SJCRH30 (cell line): ENCODE measurements around the gene CHST11. TPM values are rescaled to one million over a fixed set of nuclear protein-coding genes. Genes with fewer than 3 reads are reported as not detected.

ENCODE experiments used
- DNase-seq, 2 experiments: peaks; one replicate each; pipeline ENCODE4 v3.0.0-alpha.2; 2015 to 2020
- H3K27ac ChIP-seq: fragments of 250-450 bp; sonication (Bioruptor Pico); 2 replicates; pipeline ENCODE4 v1.5.1; 2020; ENCODE audit warnings: mild to moderate bottlenecking, moderate library complexity
- H3K27me3 ChIP-seq: fragments of 250-450 bp; sonication (Bioruptor Pico); 2 replicates; pipeline ENCODE4 v1.5.1; 2020; ENCODE audit warnings: mild to moderate bottlenecking, moderate library complexity
- H3K36me3 ChIP-seq: fragments of 250-450 bp; sonication (Bioruptor Pico); 2 replicates; pipeline ENCODE4 v1.5.1; 2020; ENCODE audit warnings: mild to moderate bottlenecking, moderate library complexity
- H3K4me1 ChIP-seq: fragments of 250-450 bp; sonication (Bioruptor Pico); 2 replicates; pipeline ENCODE4 v1.5.1; 2020; ENCODE audit warnings: mild to moderate bottlenecking, moderate library complexity
- H3K4me3 ChIP-seq: fragments of 250-450 bp; sonication (Bioruptor Pico); 2 replicates; pipeline ENCODE4 v1.5.1; 2020; ENCODE audit warnings: mild to moderate bottlenecking, moderate library complexity
- H3K9me3 ChIP-seq: fragments of 250-450 bp; sonication (Bioruptor Pico); replicated peaks from 2 replicates; pipeline ENCODE4 v1.5.1; 2020; ENCODE audit warnings: mild to moderate bottlenecking, moderate library complexity
- total RNA-seq: library from RNA; depleted of rRNA; stranded (reverse); fragments of >200 nt; shearing (Covaris generic); gene quantifications from 2 replicates; pipeline ENCODE4 v1.2.3, GENCODE V29; 2014

Gene CHST11
- total RNA-seq, 1 experiment from 2014 or later: 37.0 TPM

DNA sequence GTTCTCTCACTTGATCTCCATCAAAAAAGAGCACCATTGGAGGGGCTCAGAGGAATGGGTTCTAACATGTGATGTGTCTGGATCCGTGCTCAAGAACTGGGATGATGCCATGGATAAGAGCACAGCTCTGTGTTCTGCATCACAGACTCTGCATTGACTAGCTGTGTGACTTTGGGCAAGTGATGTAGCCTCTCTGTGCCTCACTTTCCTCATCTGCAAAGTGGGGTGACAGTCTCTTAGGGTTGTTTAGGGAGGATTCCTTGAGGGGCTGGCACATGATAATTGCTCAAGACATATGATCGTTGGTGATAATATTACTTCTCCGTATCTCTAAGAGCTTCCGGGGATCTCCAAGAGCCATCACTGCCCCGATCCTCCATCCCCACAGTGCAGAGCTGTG lies 202.3 kb downstream of the CHST11 start:
- H3K4me3 ChIP-seq: no peak overlapping the region
- no peak for DNase-seq
- no peak overlapping the region for H3K27ac ChIP-seq
- H3K9me3 ChIP-seq: no peaks in the 10 kb centered on the region
- no peaks in the 10 kb centered on the region for H3K27me3 ChIP-seq
- peaks cover 24% of the 10 kb centered on the region for H3K4me1 ChIP-seq
- peaks cover 4% of the 10 kb centered on the region; the same call in 1 of the 2 replicates for H3K36me3 ChIP-seq

DNA sequence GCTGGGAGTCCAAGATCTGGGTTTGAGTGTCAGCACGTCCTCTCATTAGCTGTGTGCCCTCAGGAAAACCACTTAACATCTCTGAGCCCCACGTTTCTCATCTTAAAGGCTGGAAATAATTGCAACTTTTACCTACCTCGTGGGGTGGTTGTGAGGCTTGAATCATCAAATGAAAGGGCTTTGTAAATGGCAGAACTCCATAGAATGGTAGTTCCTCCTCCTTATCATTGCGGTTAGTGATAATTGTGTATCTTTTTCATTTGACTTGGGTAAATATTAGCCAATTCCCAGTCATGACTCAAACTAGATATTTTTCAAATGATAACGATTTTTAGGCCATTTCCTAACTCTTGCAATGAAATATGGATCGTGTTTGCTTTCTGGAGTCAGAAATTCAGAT lies 205.5 kb downstream of the CHST11 start:
- no peaks in the 10 kb centered on the region for H3K9me3 ChIP-seq
- H3K27ac ChIP-seq: peak overlapping the region; percentile 2; the same call in 1 of the 2 replicates
- peaks cover 27% of the 10 kb centered on the region for H3K4me1 ChIP-seq
- H3K36me3 ChIP-seq: peaks cover 4% of the 10 kb centered on the region; the same call in 1 of the 2 replicates
- DNase-seq: no peak
- no peaks in the 10 kb centered on the region for H3K27me3 ChIP-seq
- H3K4me3 ChIP-seq: no peak overlapping the region

DNA sequence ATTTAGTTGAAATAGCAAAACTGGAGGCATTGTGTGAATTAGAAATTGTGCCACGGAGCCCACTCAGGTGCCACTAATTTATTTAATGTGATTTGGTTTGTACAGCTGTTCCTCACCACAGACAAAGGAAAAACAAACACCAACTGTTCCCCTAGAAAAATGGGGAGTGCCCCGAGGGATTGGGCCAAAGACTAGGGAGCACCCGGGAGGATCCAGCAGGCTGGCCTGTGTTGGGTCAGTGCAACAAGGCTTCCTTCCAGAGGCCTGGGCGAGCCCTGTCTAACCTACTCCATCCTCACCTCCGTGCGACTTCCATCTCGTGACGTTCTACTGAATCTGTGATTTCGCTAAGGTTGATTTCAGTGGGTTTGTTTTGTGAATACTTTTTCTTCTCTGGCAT lies 206.2 kb downstream of the CHST11 start:
- H3K36me3 ChIP-seq: peaks cover 4% of the 10 kb centered on the region; the same call in 1 of the 2 replicates
- H3K9me3 ChIP-seq: no peaks in the 10 kb centered on the region
- no peak overlapping the region for H3K4me3 ChIP-seq
- H3K4me1 ChIP-seq: peaks cover 34% of the 10 kb centered on the region
- H3K27me3 ChIP-seq: no peaks in the 10 kb centered on the region
- peak; percentile 61 to 75 for DNase-seq
- H3K27ac ChIP-seq: peak overlapping the region; percentile 2; the same call in 1 of the 2 replicates

- H3K4me3 ChIP-seq: no peak overlapping the region
- H3K36me3 ChIP-seq: peaks cover 4% of the 10 kb centered on the region; the same call in 1 of the 2 replicates
- no peak for DNase-seq
- H3K27me3 ChIP-seq: no peaks in the 10 kb centered on the region
- H3K4me1 ChIP-seq: peaks cover 46% of the 10 kb centered on the region
- no peak overlapping the region for H3K27ac ChIP-seq
- H3K9me3 ChIP-seq: no peaks in the 10 kb centered on the region
Observed at GRCh38 chr12:104664351-104664750, 207.6 kb downstream of the CHST11 start.

GRCh38 chr12:104665296-104665695 lies 208.5 kb downstream of the CHST11 start:
- no peak overlapping the region for H3K27ac ChIP-seq
- H3K9me3 ChIP-seq: no peaks in the 10 kb centered on the region
- H3K27me3 ChIP-seq: no peaks in the 10 kb centered on the region
- peaks cover 4% of the 10 kb centered on the region; the same call in 1 of the 2 replicates for H3K36me3 ChIP-seq
- H3K4me1 ChIP-seq: peaks cover 55% of the 10 kb centered on the region
- no peak overlapping the region for H3K4me3 ChIP-seq
- DNase-seq: no peak

- DNase-seq: no peak
- no peaks in the 10 kb centered on the region for H3K27me3 ChIP-seq
- H3K4me3 ChIP-seq: no peak overlapping the region
- H3K9me3 ChIP-seq: no peaks in the 10 kb centered on the region
- peaks cover 69% of the 10 kb centered on the region for H3K4me1 ChIP-seq
- no peak overlapping the region for H3K27ac ChIP-seq
- peaks cover 4% of the 10 kb centered on the region; the same call in 1 of the 2 replicates for H3K36me3 ChIP-seq
Observed at GRCh38 chr12:104667139-104667538, 210.4 kb downstream of the CHST11 start.

GRCh38 chr12:104668274-104668718 lies 211.5 kb downstream of the CHST11 start:
- no peak overlapping the region for H3K4me3 ChIP-seq
- H3K4me1 ChIP-seq: peaks cover 67% of the 10 kb centered on the region
- H3K9me3 ChIP-seq: no peaks in the 10 kb centered on the region
- H3K27ac ChIP-seq: peak overlapping the region; percentile 90
- DNase-seq: peak; percentile 92 to 95
- no peaks in the 10 kb centered on the region; the same call in 1 of the 2 replicates for H3K36me3 ChIP-seq
- H3K27me3 ChIP-seq: no peaks in the 10 kb centered on the region

DNA sequence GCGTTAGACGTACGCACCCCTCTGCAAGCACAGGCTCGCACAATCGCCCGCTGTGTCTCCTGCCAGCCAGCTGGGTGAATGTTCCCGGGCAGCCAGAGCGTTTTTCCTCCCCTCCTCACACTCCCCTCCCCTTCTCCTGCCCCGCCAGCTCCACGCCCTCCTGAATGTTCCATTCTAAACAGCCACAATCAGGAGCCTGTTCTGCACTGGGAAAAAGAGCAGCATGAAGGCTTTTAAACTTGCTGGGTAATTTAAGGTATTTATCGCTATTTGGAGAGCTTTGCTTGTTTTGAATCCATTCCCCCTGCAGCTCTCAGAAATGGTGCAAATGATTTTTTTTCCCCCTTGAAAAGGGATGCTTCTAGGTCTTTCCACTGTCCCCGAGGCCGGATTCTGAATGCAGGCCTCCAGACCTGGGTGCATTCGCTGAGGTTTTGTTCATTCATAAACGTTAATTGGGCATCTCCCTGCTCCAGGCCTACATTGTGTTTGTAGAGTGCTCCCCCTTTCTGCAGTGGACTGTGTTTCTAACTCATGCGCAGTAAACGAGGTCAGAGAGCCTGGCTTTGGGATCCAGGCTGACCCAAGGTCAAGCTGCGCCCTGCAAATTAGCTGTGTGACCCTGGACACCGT lies 212.5 kb downstream of the CHST11 start:
- peak; percentile 79 to 81 for DNase-seq
- no peaks in the 10 kb centered on the region for H3K9me3 ChIP-seq
- H3K27ac ChIP-seq: peak overlapping the region; percentile 90
- peak overlapping the region; percentile 15 for H3K4me3 ChIP-seq
- H3K4me1 ChIP-seq: peaks cover 62% of the 10 kb centered on the region
- no peaks in the 10 kb centered on the region for H3K27me3 ChIP-seq
- H3K36me3 ChIP-seq: no peaks in the 10 kb centered on the region

GRCh38 chr12:104669851-104670337 lies 213.1 kb downstream of the CHST11 start:
- H3K27ac ChIP-seq: peak overlapping the region; percentile 90
- H3K4me1 ChIP-seq: peaks cover 61% of the 10 kb centered on the region
- H3K4me3 ChIP-seq: 0 out of 2 replicates have a peak overlapping the region, but pooled peaks have one; percentile 15
- DNase-seq: peak; percentile 86 to 90
- H3K9me3 ChIP-seq: no peaks in the 10 kb centered on the region
- H3K27me3 ChIP-seq: no peaks in the 10 kb centered on the region
- H3K36me3 ChIP-seq: no peaks in the 10 kb centered on the region

DNA sequence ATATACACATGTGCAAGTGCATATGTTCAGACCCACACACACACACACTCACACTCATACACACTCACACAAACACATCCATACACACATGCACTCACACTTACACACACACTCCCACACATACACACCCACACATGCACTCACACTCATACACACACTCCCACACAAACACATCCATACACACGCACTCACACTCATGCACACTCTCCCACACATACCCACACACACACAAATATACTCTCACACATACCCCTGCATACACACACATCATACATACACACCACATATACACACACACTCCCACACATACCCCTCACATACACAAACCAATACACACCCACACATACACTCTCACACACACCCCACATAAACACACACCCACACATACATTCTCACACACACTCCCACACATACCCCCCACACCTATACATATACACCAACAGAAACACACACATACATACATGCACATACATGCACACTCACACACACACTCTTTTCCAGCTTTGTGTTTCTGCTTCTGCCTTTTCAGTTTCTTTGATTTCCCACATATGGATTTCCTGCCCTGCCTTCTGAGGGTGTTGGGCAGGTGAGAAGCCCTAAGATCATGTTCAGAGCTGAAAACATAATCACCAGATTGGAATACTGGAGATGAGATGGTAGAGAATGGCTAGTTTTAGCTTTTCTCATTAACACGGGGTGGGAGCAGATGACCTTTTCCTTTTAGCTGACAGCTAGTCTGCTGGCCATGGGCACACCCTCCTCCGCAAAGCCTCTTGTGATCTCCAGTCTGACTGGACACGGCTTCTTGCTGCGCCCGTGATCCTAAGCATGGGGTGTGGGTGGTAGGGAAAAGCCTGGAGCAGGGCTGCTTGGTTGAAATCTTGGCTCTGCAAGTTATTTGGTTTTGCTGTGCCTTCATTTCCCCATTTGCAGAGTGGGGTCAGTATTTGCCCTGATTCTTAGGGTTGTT lies 214.0 kb downstream of the CHST11 start:
- no peak for DNase-seq
- no peaks in the 10 kb centered on the region for H3K36me3 ChIP-seq
- H3K4me3 ChIP-seq: no peak overlapping the region
- H3K27ac ChIP-seq: peak overlapping the region; percentile 90
- H3K4me1 ChIP-seq: peaks cover 61% of the 10 kb centered on the region
- no peaks in the 10 kb centered on the region for H3K27me3 ChIP-seq
- H3K9me3 ChIP-seq: no peaks in the 10 kb centered on the region

- H3K27ac ChIP-seq: peak overlapping the region; percentile 61
- no peaks in the 10 kb centered on the region for H3K9me3 ChIP-seq
- peaks cover 61% of the 10 kb centered on the region for H3K4me1 ChIP-seq
- H3K36me3 ChIP-seq: no peaks in the 10 kb centered on the region
- H3K4me3 ChIP-seq: no peak overlapping the region
- peak; percentile 85 to 86 for DNase-seq
- no peaks in the 10 kb centered on the region for H3K27me3 ChIP-seq
Observed at GRCh38 chr12:104671409-104672095, 214.8 kb downstream of the CHST11 start.

GRCh38 chr12:104672096-104672445 lies 215.3 kb downstream of the CHST11 start:
- Histone ChIP-seq H3K36me3 (no peaks in the 10 kb centered on the region), H3K4me3 (no peak overlapping the region)
- peak; percentile 27 to 49 for DNase-seq

GRCh38 chr12:104672501-104673265 lies 215.9 kb downstream of the CHST11 start:
- peak overlapping the region; percentile 61 for H3K27ac ChIP-seq
- no peaks in the 10 kb centered on the region for H3K36me3 ChIP-seq
- H3K27me3 ChIP-seq: no peaks in the 10 kb centered on the region
- H3K4me3 ChIP-seq: no peak overlapping the region
- peak in 1 of 2 experiments; percentile 22 for DNase-seq
- no peaks in the 10 kb centered on the region for H3K9me3 ChIP-seq
- H3K4me1 ChIP-seq: peaks cover 61% of the 10 kb centered on the region

More at GRCh38 chr12:104672096-104672445, 215.3 kb downstream of the CHST11 start:
- Histone ChIP-seq H3K9me3 (no peaks in the 10 kb centered on the region), H3K4me1 (peaks cover 64% of the 10 kb centered on the region), H3K27ac (peak overlapping the region; percentile 61), H3K27me3 (no peaks in the 10 kb centered on the region)

- DNase-seq: no peak
- no peak overlapping the region for H3K4me3 ChIP-seq
- no peaks in the 10 kb centered on the region for H3K36me3 ChIP-seq
- H3K27ac ChIP-seq: no peak overlapping the region
- no peaks in the 10 kb centered on the region for H3K27me3 ChIP-seq
- peaks cover 56% of the 10 kb centered on the region for H3K4me1 ChIP-seq
- no peaks in the 10 kb centered on the region for H3K9me3 ChIP-seq
Observed at GRCh38 chr12:104673294-104673693, 216.5 kb downstream of the CHST11 start.
